A549 (cell line): ENCODE measurements around the gene LIPT2. TPM values are rescaled to one million over a fixed set of nuclear protein-coding genes. Genes with fewer than 3 reads are reported as not detected.
"Not testable (repeated sequence)": the region's sequence is repeated elsewhere in the genome, so short reads cannot be mapped to it uniquely, and the experiment has no call there.

Experiments
- ATAC-seq, 2 experiments: fragments of 200-7000 bp in 1 of 2; fragments of >200 bp in 1 of 2; cut with Nextera tagmentation in 1 of 2; cut with Tn5 transposase in 1 of 2; 3 replicates each; pipeline versions ENCODE4 v1.8.0 to v1.9.1; 2018 to 2020; ENCODE audit warnings: mild to moderate bottlenecking in 1 of 2, moderate library complexity in 1 of 2
- CTCF ChIA-PET: fragments of 300-600 bp; sonication (Branson Sonifier 250); formaldehyde crosslinking; extraction: SDS; loops from one replicate; lab custom pipeline; 2021; ENCODE audit warnings: antibody characterized with exemption, inconsistent platforms; lab: Yijun Ruan, JAX
- POLR2A ChIA-PET: fragments of 350-600 bp; formaldehyde crosslinking; extraction: SDS; loops from one replicate; lab custom pipeline; 2021; ENCODE audit warnings: antibody characterized with exemption, inconsistent platforms; lab: Yijun Ruan, JAX
- DNase-seq, 2 experiments: peaks; one replicate each; pipeline versions ENCODE4 v3.0.0 to v3.0.0-alpha.2; 2011 to 2016; ENCODE audit warnings: low read depth in 1 of 2, low spot score in 1 of 2
- FAIRE-seq: peaks from 2 replicates; lab custom pipeline; 2011; peaks lifted over from hg19 to GRCh38; lab: Jason Lieb, UNC
- H3K27ac ChIP-seq, 2 experiments: fragments of >200 bp; sonication (Bioruptor Twin); formaldehyde crosslinking; 3 replicates each; pipeline ENCODE4 v1.5.1; 2016 to 2017
- H3K4me1 ChIP-seq: fragments of >200 bp; sonication (Bioruptor Twin); formaldehyde crosslinking; 3 replicates; pipeline ENCODE4 v1.6.1; 2016
- H3K4me2 ChIP-seq: fragments of >200 bp; sonication (Bioruptor Twin); formaldehyde crosslinking; 3 replicates; pipeline ENCODE4 v1.6.1; 2016
- H3K4me3 ChIP-seq: fragments of >200 bp; sonication (Bioruptor Twin); formaldehyde crosslinking; 3 replicates; pipeline ENCODE4 v1.5.1; 2016
- H3K9me3 ChIP-seq: fragments of >200 bp; sonication (Bioruptor Twin); formaldehyde crosslinking; 3 replicates; pipeline ENCODE4 v1.6.1; 2016
- CBX2 ChIP-seq: fragments of 200-600 bp; sonication (generic); IDR thresholded peaks from 2 replicates; pipeline ENCODE4 v1.6.1; 2016; ENCODE audit warnings: low read depth, mild to moderate bottlenecking, borderline replicate concordance
- CEBPB ChIP-seq, 2 experiments: fragments of >200 bp in 1 of 2; sonication (Bioruptor Twin) in 1 of 2; formaldehyde crosslinking in 1 of 2; IDR thresholded peaks; 2 replicates each; pipeline ENCODE4 v1.6.1; 2012 to 2016
- CHD4 ChIP-seq: fragments of 200-600 bp; sonication (generic); IDR thresholded peaks from 2 replicates; pipeline ENCODE4 v1.6.1; 2016; ENCODE audit warnings: antibody characterized with exemption, mild to moderate bottlenecking, borderline replicate concordance
- EP300 ChIP-seq, 2 experiments: fragments of >200 bp; sonication (Bioruptor Twin); formaldehyde crosslinking; IDR thresholded peaks; 2 replicates in 1 of 2; 3 replicates in 1 of 2; pipeline ENCODE4 v1.6.1; 2016 to 2017
- FOSB ChIP-seq: fragments of 250-450 bp; sonication (Bioruptor Pico); IDR thresholded peaks from 2 replicates; pipeline ENCODE4 v1.5.0; 2020; ENCODE audit warnings: mild to moderate bottlenecking, moderate library complexity
- FOSL2 ChIP-seq, 2 experiments: fragments of 450-650 bp in 1 of 2; fragments of >200 bp in 1 of 2; sonication (Bioruptor Twin) in 1 of 2; formaldehyde crosslinking; IDR thresholded peaks; 2 replicates each; pipeline versions ENCODE4 v1.5.0 to v1.6.1; 2016 to 2020; ENCODE audit warnings: mild to moderate bottlenecking in 1 of 2, moderate library complexity in 1 of 2
- FOXS1 ChIP-seq: fragments of 250-450 bp; sonication (Bioruptor Pico); IDR thresholded peaks from 2 replicates; pipeline ENCODE4 v1.5.0; 2020; ENCODE audit warnings: mild to moderate bottlenecking, moderate library complexity
- GATA3 ChIP-seq: IDR thresholded peaks from 2 replicates; pipeline ENCODE4 v1.6.1; 2012; ENCODE audit warnings: borderline replicate concordance
- HOXB5 ChIP-seq: fragments of 250-450 bp; sonication (Bioruptor Pico); IDR thresholded peaks from 2 replicates; pipeline ENCODE4 v1.5.0; 2020; ENCODE audit warnings: mild to moderate bottlenecking, moderate library complexity
- KDM5A ChIP-seq: fragments of 200-600 bp; sonication (generic); IDR thresholded peaks from 2 replicates; pipeline ENCODE4 v1.6.1; 2016; ENCODE audit warnings: antibody characterized with exemption, mild to moderate bottlenecking
- NFE2L2 ChIP-seq: fragments of 150-350 bp; conservative IDR thresholded peaks from 2 replicates; pipeline ENCODE4 v1.6.1; 2014; ENCODE audit warnings: low read length
- NR3C1 ChIP-seq: fragments of >200 bp; sonication (Bioruptor Twin); formaldehyde crosslinking; IDR thresholded peaks from 3 replicates; pipeline ENCODE4 v1.6.1; 2017
- PHF8 ChIP-seq: fragments of 200-600 bp; sonication (generic); IDR thresholded peaks from 2 replicates; pipeline ENCODE4 v1.6.1; 2016; ENCODE audit warnings: low read depth, mild to moderate bottlenecking, antibody characterized with exemption, moderate library complexity, borderline replicate concordance
- POLR2AphosphoS2 ChIP-seq: conservative IDR thresholded peaks from 2 replicates; pipeline ENCODE4 v1.6.1; 2012; ENCODE audit warnings: low read length, improper control_type of control experiment, inconsistent platforms
- RAD21 ChIP-seq, 2 experiments: fragments of >200 bp in 1 of 2; sonication (Bioruptor Twin) in 1 of 2; formaldehyde crosslinking in 1 of 2; IDR thresholded peaks in 1 of 2; conservative IDR thresholded peaks in 1 of 2; 2 replicates in 1 of 2; 3 replicates in 1 of 2; pipeline ENCODE4 v1.6.1; 2012 to 2018; ENCODE audit warnings: inconsistent platforms in 1 of 2
- RFX5 ChIP-seq: fragments of 450-650 bp; IDR thresholded peaks from 2 replicates; pipeline ENCODE4 v1.7.1; 2014; ENCODE audit warnings: antibody characterized with exemption, mild to moderate bottlenecking, moderate library complexity
- SREBF2 ChIP-seq: fragments of 450-650 bp; IDR thresholded peaks from 2 replicates; pipeline ENCODE4 v1.6.1; 2014; ENCODE audit warnings: mild to moderate bottlenecking, moderate library complexity
- ZC3H11A ChIP-seq: fragments of 450-650 bp; IDR thresholded peaks from 2 replicates; pipeline ENCODE4 v1.6.1; 2014; ENCODE audit warnings: antibody characterized with exemption, mild to moderate bottlenecking
- WGBS: methylation state at CpG from one replicate; pipeline ENCODE4 v1.1.6; 2017; ENCODE audit errors: missing lambda C conversion rate; 5-methylcytosine and 5-hydroxymethylcytosine counted together
- polyA plus RNA-seq, 4 experiments: library from polyadenylated mRNA; depleted of rRNA in 3 of 4; stranded (reverse); fragments of >200 nt; fragmentation: RNase III in 1 of 4; extraction: RNeasy Plus Mini Kit Qiagen cat#74134 plus additional on column Dnase treatment in 1 of 4; gene quantifications; 2 replicates in 3 of 4; 3 replicates in 1 of 4; pipeline ENCODE4 v1.2.3, GENCODE V29; 2011 to 2017
- TF ChIP-seq, protein P1 (sequence below): fragments of >200 bp; sonication (Bioruptor Twin); formaldehyde crosslinking; IDR thresholded peaks from 3 replicates; pipeline ENCODE4 v1.5.1; 2016

LIPT2 gene
- polyA plus RNA-seq, 2 of the 4 experiments (the other 2 are of a cell fraction), result 4.8 to 9.8 TPM

DNA sequence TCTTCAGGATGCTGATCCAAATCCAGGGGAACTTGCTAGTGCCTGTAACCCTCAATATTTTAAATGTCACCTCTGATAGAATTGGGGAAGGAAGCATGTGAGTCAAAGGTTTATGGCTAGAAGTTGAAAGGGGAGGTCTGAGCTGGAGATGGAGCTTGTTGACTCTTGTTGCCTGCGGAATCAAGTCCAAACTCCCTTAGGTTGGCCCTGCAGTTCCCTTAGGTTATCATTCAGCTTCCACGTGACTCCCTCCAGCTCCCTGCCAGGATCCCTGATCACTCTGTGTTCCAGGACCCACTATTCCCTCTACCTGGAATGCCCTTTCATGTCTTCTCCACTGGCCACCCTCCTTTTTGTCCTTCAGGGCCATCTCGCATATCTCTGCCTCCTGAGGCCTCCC lies 26.2 kb upstream of the LIPT2 start:
- ChIA-PET POLR2A (interaction anchor here (1.0 kb wide), 1 partner anchor 27 kb away, joined by 3 read pairs; no protein-coding TSS in a partner anchor), CTCF (interaction anchor here (0.5 to 1.6 kb wide), 4 partner anchors 11 to 336 kb away, joined by 3 to 4 read pairs (median 4); no protein-coding TSS in a partner anchor)
- FAIRE-seq (no peak), DNase-seq (no peak), ATAC-seq (no peak)
- H3K4me3 ChIP-seq, result no peak overlapping the region
- no peaks in the 10 kb centered on the region for H3K4me1 ChIP-seq
- TF ChIP-seq POLR2AphosphoS2, result no peak
- no peak for TF ChIP-seq FOSB (CRISPR knock-in tag)
- no peak for TF ChIP-seq CHD4
- no peak for TF ChIP-seq CBX2
- no peak for TF ChIP-seq FOSL2 (IDR thresholded peaks at IDR 0.05)
- no peak for TF ChIP-seq FOSL2 (CRISPR knock-in tag; IDR thresholded peaks at IDR 0.05)
- TF ChIP-seq NFE2L2, result no peak
- no peak for TF ChIP-seq EP300 (IDR thresholded peaks at IDR 0.05)
- no peak for TF ChIP-seq NR3C1
- WGBS, result 65% methylated on average over 3 of the region's 3 CpGs
- H3K27ac ChIP-seq, result no peak overlapping the region
- no peaks in the 10 kb centered on the region for H3K9me3 ChIP-seq
- H3K4me2 ChIP-seq, result no peak overlapping the region

DNA sequence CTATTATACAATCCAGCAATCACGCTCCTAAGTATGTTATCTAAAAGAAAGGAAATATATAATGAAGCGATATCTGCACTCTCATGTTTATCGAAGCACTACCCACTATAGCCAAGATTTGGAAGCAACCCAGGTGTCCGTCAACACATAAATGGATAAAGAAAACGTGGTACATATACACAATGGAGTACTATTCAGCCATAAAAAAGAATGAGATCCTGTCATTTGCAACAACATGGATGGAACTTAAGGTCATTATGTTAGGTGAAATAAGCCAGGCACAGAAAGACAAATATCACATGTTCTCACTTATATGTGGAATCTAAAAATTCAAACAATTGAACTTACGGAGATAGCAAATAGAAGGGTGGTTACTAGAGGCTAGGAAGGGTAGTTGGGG lies 24.1 kb upstream of the LIPT2 start:
- CTCF ChIA-PET, H3K27ac ChIP-seq, H3K4me1 ChIP-seq, ATAC-seq, FAIRE-seq, DNase-seq, H3K4me3 ChIP-seq, H3K9me3 ChIP-seq, POLR2A ChIA-PET, H3K4me2 ChIP-seq: not testable (repeated sequence)
- WGBS, result 65% methylated on average over 6 of the region's 6 CpGs

DNA sequence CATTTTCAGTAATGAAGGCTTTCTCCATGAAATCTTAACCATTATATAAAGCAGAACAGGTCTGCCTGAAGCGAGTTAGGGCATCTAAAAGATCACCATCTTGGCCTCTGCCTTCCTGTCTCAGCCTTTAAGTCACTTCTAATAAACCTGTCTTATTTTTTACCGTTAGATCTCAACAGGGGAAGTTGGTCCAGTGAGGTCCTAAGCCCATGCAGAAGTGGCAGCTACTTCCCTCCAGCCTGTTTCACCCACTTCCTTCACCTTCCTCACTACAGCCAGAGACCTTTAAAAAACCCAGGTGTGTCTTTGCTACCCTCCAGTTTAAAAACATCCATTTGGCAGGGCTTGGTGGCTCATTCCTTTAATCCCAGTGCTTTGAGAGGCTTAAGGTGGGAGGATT lies 14.1 kb upstream of the LIPT2 start:
- peaks cover 15% of the 10 kb centered on the region for H3K4me1 ChIP-seq
- ChIA-PET CTCF (interaction anchor here (1.5 to 2.9 kb wide), 3 partner anchors 18 to 63 kb away, joined by 3 to 12 read pairs (median 6); no protein-coding TSS in a partner anchor), POLR2A (interaction anchor here (4.2 kb wide), 1 partner anchor 14 kb away, joined by 68 read pairs; the partner anchor contains the start of gene LIPT2)
- H3K4me3 ChIP-seq, result no peak overlapping the region
- no peak for FAIRE-seq
- WGBS, result 56% methylated on average over 2 of the region's 2 CpGs
- DNase-seq, result no peak
- TF ChIP-seq NFE2L2, result no peak
- no peak for TF ChIP-seq PHF8
- no peak for TF ChIP-seq KDM5A
- TF ChIP-seq, protein P1, sequence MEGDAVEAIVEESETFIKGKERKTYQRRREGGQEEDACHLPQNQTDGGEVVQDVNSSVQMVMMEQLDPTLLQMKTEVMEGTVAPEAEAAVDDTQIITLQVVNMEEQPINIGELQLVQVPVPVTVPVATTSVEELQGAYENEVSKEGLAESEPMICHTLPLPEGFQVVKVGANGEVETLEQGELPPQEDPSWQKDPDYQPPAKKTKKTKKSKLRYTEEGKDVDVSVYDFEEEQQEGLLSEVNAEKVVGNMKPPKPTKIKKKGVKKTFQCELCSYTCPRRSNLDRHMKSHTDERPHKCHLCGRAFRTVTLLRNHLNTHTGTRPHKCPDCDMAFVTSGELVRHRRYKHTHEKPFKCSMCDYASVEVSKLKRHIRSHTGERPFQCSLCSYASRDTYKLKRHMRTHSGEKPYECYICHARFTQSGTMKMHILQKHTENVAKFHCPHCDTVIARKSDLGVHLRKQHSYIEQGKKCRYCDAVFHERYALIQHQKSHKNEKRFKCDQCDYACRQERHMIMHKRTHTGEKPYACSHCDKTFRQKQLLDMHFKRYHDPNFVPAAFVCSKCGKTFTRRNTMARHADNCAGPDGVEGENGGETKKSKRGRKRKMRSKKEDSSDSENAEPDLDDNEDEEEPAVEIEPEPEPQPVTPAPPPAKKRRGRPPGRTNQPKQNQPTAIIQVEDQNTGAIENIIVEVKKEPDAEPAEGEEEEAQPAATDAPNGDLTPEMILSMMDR, result no peak
- no peak for TF ChIP-seq RFX5
- TF ChIP-seq GATA3, result no peak
- no peak for TF ChIP-seq FOXS1 (CRISPR knock-in tag)
- TF ChIP-seq FOSB (CRISPR knock-in tag), result no peak
- TF ChIP-seq CEBPB (IDR thresholded peaks at IDR 0.05), result no peak
- no peak for TF ChIP-seq RAD21 (conservative IDR thresholded peaks at IDR 0.05 in 1 of 2, IDR thresholded peaks at IDR 0.05 in 1 of 2)
- no peak for TF ChIP-seq ZC3H11A
- no peak for TF ChIP-seq HOXB5 (CRISPR knock-in tag)
- no peak for TF ChIP-seq SREBF2
- no peak overlapping the region for H3K27ac ChIP-seq
- H3K4me2 ChIP-seq, result no peak overlapping the region
- no peak for ATAC-seq
- peaks cover 7% of the 10 kb centered on the region; the same call in 2 of the 3 replicates for H3K9me3 ChIP-seq
